Type B pancreatic cell (in vitro differentiated cells): Measurements from ENCODE around the gene RALGAPB. TPM values are rescaled to one million over a fixed set of nuclear protein-coding genes. Genes with fewer than 3 reads are reported as not detected.
A peak's percentile ranks its signal among the peaks of the same experiment; 100 is the strongest.
"Not testable (repeated sequence)": the region's sequence is repeated elsewhere in the genome, so short reads cannot be mapped to it uniquely, and the experiment has no call there.

Experiments
- DNase-seq: peaks from one replicate; pipeline ENCODE4 v3.0.0; 2021; ENCODE audit warnings: mixed read lengths; ENCODE audit not compliant: unreplicated experiment; ENCODE audit errors: extremely low spot score
- H3K27ac Mint-ChIP-seq: 2 replicates; pipeline ENCODE4 v1.8.0; 2021; ENCODE audit warnings: mild to moderate bottlenecking, mixed read lengths
- H3K27me3 Mint-ChIP-seq: 2 replicates; pipeline ENCODE4 v1.8.0; 2021; ENCODE audit warnings: mixed read lengths
- H3K36me3 Mint-ChIP-seq: 2 replicates; pipeline ENCODE4 v1.8.0; 2021; ENCODE audit warnings: mixed read lengths
- H3K4me1 Mint-ChIP-seq: one replicate; pipeline ENCODE4 v1.8.0; 2021; ENCODE audit warnings: mixed read lengths; ENCODE audit not compliant: unreplicated experiment
- H3K4me3 Mint-ChIP-seq: 2 replicates; pipeline ENCODE4 v1.8.0; 2021; ENCODE audit warnings: mild to moderate bottlenecking, mixed read lengths
- H3K9me3 Mint-ChIP-seq: 2 replicates; pipeline ENCODE4 v1.8.0; 2021; ENCODE audit warnings: mixed read lengths
- CTCF ChIP-seq: fragments of 200-600 bp; sonication (generic); conservative IDR thresholded peaks from 2 replicates; pipeline ENCODE4 v1.5.0; 2021; ENCODE audit warnings: antibody characterized with exemption, mild to moderate bottlenecking
- total RNA-seq: library from RNA; stranded (reverse); gene quantifications from 2 replicates; pipeline ENCODE4 v1.2.1, GENCODE V29; 2021; ENCODE audit warnings: low replicate concordance

The RALGAPB gene
- total RNA-seq, 1 donor from 2014 or later: 38.2 TPM

DNA sequence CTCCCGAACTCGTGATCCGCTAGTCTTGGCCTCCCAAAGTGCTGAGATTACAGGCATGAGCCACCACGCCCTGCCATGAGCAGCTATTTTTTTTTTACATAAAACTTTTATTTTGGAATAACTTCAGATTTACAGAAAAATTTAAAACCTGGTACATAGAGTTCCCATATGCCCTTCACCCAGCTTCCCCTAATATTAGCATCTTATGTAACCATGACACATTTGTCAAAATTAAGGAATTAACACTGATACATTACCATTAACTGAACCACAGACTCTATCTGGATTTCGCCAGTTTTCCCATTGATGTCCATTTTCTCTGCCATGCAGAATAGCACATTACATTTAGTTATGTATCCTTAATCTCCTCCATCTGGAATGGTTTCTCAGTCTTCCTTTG is 14.3 kb upstream of the RALGAPB start:
- peaks cover 6% of the 10 kb centered on the region for H3K4me1 Mint-ChIP-seq
- no peak overlapping the region for H3K4me3 Mint-ChIP-seq
- DNase-seq: no peak
- TF ChIP-seq CTCF: no peak
- no peak overlapping the region for H3K27ac Mint-ChIP-seq
- no peaks in the 10 kb centered on the region for H3K36me3 Mint-ChIP-seq
- peaks cover 3% of the 10 kb centered on the region for H3K27me3 Mint-ChIP-seq
- no peaks in the 10 kb centered on the region for H3K9me3 Mint-ChIP-seq

- DNase-seq: no peak
- peak overlapping the region; percentile 42 for H3K27ac Mint-ChIP-seq
Measured at GRCh38 chr20:38460040-38460623, 12.5 kb upstream of the RALGAPB start.

DNA sequence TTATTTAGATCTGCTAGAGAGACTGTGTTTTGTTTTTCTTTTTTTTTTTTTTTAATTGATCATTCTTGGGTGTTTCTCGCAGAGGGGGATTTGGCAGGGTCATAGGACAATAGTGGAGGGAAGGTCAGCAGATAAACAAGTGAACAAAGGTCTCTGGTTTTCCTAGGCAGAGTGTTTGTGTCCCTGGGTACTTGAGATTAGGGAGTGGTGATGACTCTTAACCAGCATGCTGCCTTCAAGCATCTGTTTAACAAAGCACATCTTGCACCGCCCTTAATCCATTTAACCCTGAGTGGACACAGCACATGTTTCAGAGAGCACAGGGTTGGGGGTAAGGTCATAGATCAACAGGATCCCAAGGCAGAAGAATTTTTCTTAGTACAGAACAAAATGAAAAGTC is 12.0 kb upstream of the RALGAPB start:
- H3K4me1 Mint-ChIP-seq, DNase-seq, H3K27me3 Mint-ChIP-seq, H3K36me3 Mint-ChIP-seq, H3K9me3 Mint-ChIP-seq: not testable (repeated sequence)
- H3K4me3 Mint-ChIP-seq: peak overlapping the region; percentile 8
- H3K27ac Mint-ChIP-seq: peak overlapping the region; percentile 42

More at GRCh38 chr20:38460040-38460623, 12.5 kb upstream of the RALGAPB start:
- Mint-ChIP-seq H3K4me3 (peak overlapping the region; percentile 8), H3K27me3 (peaks cover 3% of the 10 kb centered on the region), H3K4me1 (peaks cover 6% of the 10 kb centered on the region), H3K36me3 (no peaks in the 10 kb centered on the region), H3K9me3 (no peaks in the 10 kb centered on the region)
- no peak for TF ChIP-seq CTCF

- not testable (repeated sequence) for DNase-seq, H3K27me3 Mint-ChIP-seq, H3K4me3 Mint-ChIP-seq, H3K9me3 Mint-ChIP-seq, H3K36me3 Mint-ChIP-seq, H3K27ac Mint-ChIP-seq, H3K4me1 Mint-ChIP-seq
Measured at GRCh38 chr20:38461167-38461566, 11.5 kb upstream of the RALGAPB start.

DNA sequence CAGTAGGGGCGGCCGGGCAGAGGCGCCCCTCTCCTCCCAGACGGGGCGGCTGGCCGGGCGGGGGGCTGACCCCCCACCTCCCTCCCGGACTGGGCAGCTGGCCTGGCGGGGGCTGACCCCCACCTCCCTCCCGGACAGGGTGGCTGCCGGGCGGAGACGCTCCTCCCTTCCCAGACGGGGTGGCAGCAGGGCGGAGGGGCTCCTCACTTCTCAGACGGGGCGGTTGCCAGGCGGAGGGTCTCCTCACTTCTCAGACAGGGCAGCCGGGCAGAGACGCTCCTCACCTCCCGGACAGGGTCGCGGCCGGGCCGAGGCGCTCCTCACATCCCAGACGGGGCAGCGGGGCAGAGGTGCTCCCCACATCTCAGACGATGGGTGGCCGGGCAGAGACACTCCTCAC is 11.1 kb upstream of the RALGAPB start:
- not testable (repeated sequence) for H3K4me1 Mint-ChIP-seq, H3K36me3 Mint-ChIP-seq, H3K27me3 Mint-ChIP-seq, H3K9me3 Mint-ChIP-seq, H3K4me3 Mint-ChIP-seq, H3K27ac Mint-ChIP-seq, DNase-seq

GRCh38 chr20:38466171-38466570 is 6.5 kb upstream of the RALGAPB start:
- Mint-ChIP-seq H3K4me1 (no peaks in the 10 kb centered on the region), H3K36me3 (no peaks in the 10 kb centered on the region), H3K27ac (no peak overlapping the region), H3K9me3 (no peaks in the 10 kb centered on the region), H3K4me3 (no peak overlapping the region), H3K27me3 (peaks cover 16% of the 10 kb centered on the region)
- TF ChIP-seq CTCF: no peak
- DNase-seq: no peak

DNA sequence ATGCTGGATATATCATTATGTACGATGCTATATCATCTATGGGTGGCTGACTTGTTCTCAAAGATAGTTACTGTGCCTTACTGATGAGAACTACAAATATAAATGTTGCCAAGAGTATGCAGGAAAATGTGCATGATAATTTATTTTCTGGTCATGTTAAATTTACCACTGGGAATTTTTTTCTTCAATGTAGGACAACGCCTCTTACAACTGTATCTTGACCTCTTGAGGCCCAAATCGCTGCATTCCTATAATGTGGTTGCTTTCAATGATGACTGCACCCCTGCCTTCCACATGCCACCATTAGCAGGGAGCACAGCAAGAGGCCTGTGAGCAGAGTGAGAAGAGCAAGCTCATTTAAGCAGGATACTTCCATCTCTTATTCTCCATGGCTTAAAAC is 5.7 kb upstream of the RALGAPB start:
- no peak for TF ChIP-seq CTCF
- Mint-ChIP-seq H3K4me1 (peaks cover 4% of the 10 kb centered on the region), H3K27ac (no peak overlapping the region), H3K27me3 (peaks cover 16% of the 10 kb centered on the region), H3K9me3 (no peaks in the 10 kb centered on the region), H3K36me3 (no peaks in the 10 kb centered on the region), H3K4me3 (no peak overlapping the region)
- DNase-seq: no peak
